ENCODE measurements around the gene ZNF865.
A peak's percentile ranks its signal among the peaks of the same experiment; 100 is the strongest.

The ZNF865 gene

GRCh38 chr19:55609326-55609725 lies 3.9 kb downstream of the ZNF865 start:
- DNase-seq = no peak

GRCh38 chr19:55611300-55611982 lies 6.0 kb downstream of the ZNF865 start:
- no peak for DNase-seq

- no peak for DNase-seq
Observed at GRCh38 chr19:55611983-55612645, 6.7 kb downstream of the ZNF865 start.

- no peak for DNase-seq
Observed at GRCh38 chr19:55613396-55613795, 7.9 kb downstream of the ZNF865 start.

- DNase-seq = no peak
Observed at GRCh38 chr19:55613930-55614710, 8.7 kb downstream of the ZNF865 start.

- DNase-seq = no peak
Observed at GRCh38 chr19:55614711-55615542, 9.5 kb downstream of the ZNF865 start.

GRCh38 chr19:55615543-55616394 lies 10.3 kb downstream of the ZNF865 start:
- DNase-seq = no peak

- no peak for DNase-seq
Observed at GRCh38 chr19:55616395-55616875, 11.0 kb downstream of the ZNF865 start.

GRCh38 chr19:55617426-55617825 lies 12.0 kb downstream of the ZNF865 start:
- no peak for DNase-seq

- no peak for DNase-seq
Observed at GRCh38 chr19:55618426-55618825, 13.0 kb downstream of the ZNF865 start.

GRCh38 chr19:55619286-55619685 lies 13.8 kb downstream of the ZNF865 start:
- no peak for DNase-seq

- peak; percentile 23 for DNase-seq
Observed at GRCh38 chr19:55620410-55621204, 15.2 kb downstream of the ZNF865 start.

GRCh38 chr19:55621205-55621672 lies 15.8 kb downstream of the ZNF865 start:
- DNase-seq = no peak

GRCh38 chr19:55621673-55622231 lies 16.3 kb downstream of the ZNF865 start:
- DNase-seq = no peak

GRCh38 chr19:55622242-55622969 lies 17.0 kb downstream of the ZNF865 start:
- no peak for DNase-seq

GRCh38 chr19:55623130-55623529 lies 17.7 kb downstream of the ZNF865 start:
- no peak for DNase-seq

GRCh38 chr19:55623561-55623960 lies 18.1 kb downstream of the ZNF865 start:
- no peak for DNase-seq

GRCh38 chr19:55624109-55625003 lies 18.9 kb downstream of the ZNF865 start, which contains the start of gene ZNF784:
Gene ZNF784, minus strand, starts transcription at chr19:55624566. Its CDS starts 5 bp downstream, at chr19:55624561.
- DNase-seq = peak; percentile 96

- DNase-seq = no peak
Observed at GRCh38 chr19:55625004-55625326, 19.5 kb downstream of the ZNF865 start.

All from activated CD4-positive, alpha-beta T cell treated with anti-CD3 and anti-CD28 coated beads, Interleukin-10, Interleukin-2, amounts not matched to agents 100 ng/mL and 50 ng/mL, durations not matched to agents 16 hours and 8 hours (primary cell).